HepG2 (cell line): ENCODE data around the gene NCOA1. TPM values are rescaled to one million over a fixed set of nuclear protein-coding genes. Genes with fewer than 3 reads are reported as not detected.

Source experiments
- ATAC-seq: fragments of 200-7000 bp; cut with Tn5 transposase; 3 replicates; pipeline ENCODE4 v1.9.1; 2020; ENCODE audit warnings: mild to moderate bottlenecking, moderate library complexity
- BruUV-seq: library from RNA; stranded (reverse); fragments of 400-500 nt; replicated peaks from 2 replicates; lab custom pipeline; 2021; lab: Mats Ljungman, UMichigan
- CTCF ChIA-PET: fragments of 300-600 bp; formaldehyde crosslinking; extraction: SDS; loops from one replicate; lab custom pipeline; 2021; ENCODE audit warnings: low total read pairs, inconsistent platforms, low intra/inter-chr PET ratio; lab: Yijun Ruan, JAX
- POLR2A ChIA-PET: fragments of 350-600 bp; sonication (Branson Sonifier 250); formaldehyde crosslinking; loops from one replicate; lab custom pipeline; 2020; ENCODE audit warnings: antibody characterized with exemption, inconsistent platforms; lab: Yijun Ruan, JAX
- DNase-seq: peaks from one replicate; pipeline ENCODE4 v3.0.0-alpha.2; 2015; ENCODE audit warnings: low spot score
- FAIRE-seq: peaks from 3 replicates; lab custom pipeline; 2011; peaks lifted over from hg19 to GRCh38; lab: Jason Lieb, UNC
- H2AFZ ChIP-seq: one replicate; pipeline ENCODE4 v1.6.1; 2011; ENCODE audit warnings: low read length, inconsistent platforms
- H3K27ac ChIP-seq: fragments of 300-600 bp; 3 replicates; pipeline ENCODE4 v1.8.0; 2011; ENCODE audit warnings: mixed run types, mild to moderate bottlenecking, mixed read lengths, low read length, inconsistent platforms; ENCODE audit not compliant: insufficient read depth; ENCODE audit errors: extremely low read length
- H3K27me3 ChIP-seq, 2 experiments: fragments of 200-600 bp in 1 of 2; 2 replicates in 1 of 2; 3 replicates in 1 of 2; pipeline versions ENCODE4 v1.6.0 to v1.8.0; 2011; ENCODE audit warnings: low read length in 2 of 2, mild to moderate bottlenecking in 2 of 2, moderate library complexity in 2 of 2, inconsistent platforms in 1 of 2; ENCODE audit not compliant: insufficient read depth in 2 of 2, control insufficient read depth in 1 of 2
- H3K36me3 ChIP-seq, 2 experiments: fragments of 200-600 bp in 1 of 2; replicated peaks in 1 of 2; 2 replicates in 1 of 2; 3 replicates in 1 of 2; pipeline versions ENCODE4 v1.5.1 to v1.8.0; 2011; ENCODE audit warnings: low read length in 2 of 2, inconsistent platforms in 1 of 2; ENCODE audit not compliant: insufficient read depth in 2 of 2, control insufficient read depth in 1 of 2
- H3K4me1 ChIP-seq: 2 replicates; pipeline ENCODE4 v1.5.1; 2012; ENCODE audit warnings: low read length, inconsistent platforms; ENCODE audit not compliant: insufficient read depth
- H3K4me2 ChIP-seq: 2 replicates; pipeline ENCODE4 v1.6.0; 2011; ENCODE audit warnings: low read depth, low read length, inconsistent platforms
- H3K4me3 ChIP-seq, 3 experiments: fragments of 200-600 bp in 1 of 3; sonication (generic), shearing (Covaris generic) in 1 of 3; replicated peaks in 1 of 3; 2 replicates each; pipeline ENCODE4 v1.5.1; 2011 to 2016; ENCODE audit warnings: low read length in 3 of 3, inconsistent platforms in 2 of 3, low read depth in 2 of 3, mild to moderate bottlenecking in 2 of 3, control low read depth in 1 of 3, mixed read lengths in 1 of 3; ENCODE audit not compliant: insufficient read depth in 1 of 3
- H3K79me2 ChIP-seq: one replicate; pipeline ENCODE4 v1.6.1; 2011; ENCODE audit warnings: low read length, inconsistent platforms; ENCODE audit not compliant: insufficient read depth
- H3K9ac ChIP-seq: 2 replicates; pipeline ENCODE4 v1.6.0; 2011; ENCODE audit warnings: mild to moderate bottlenecking, low read depth, low read length, inconsistent platforms; ENCODE audit not compliant: insufficient read depth
- H3K9me3 ChIP-seq: 2 replicates; pipeline ENCODE4 v1.5.1; 2012; ENCODE audit warnings: mild to moderate bottlenecking, low read length
- H4K20me1 ChIP-seq: 2 replicates; pipeline ENCODE4 v1.6.0; 2011; ENCODE audit warnings: inconsistent platforms, mild to moderate bottlenecking, low read length, moderate library complexity; ENCODE audit not compliant: insufficient read depth
- ELF1 ChIP-seq: sonication (generic); formaldehyde crosslinking; IDR thresholded peaks from 2 replicates; pipeline ENCODE4 v1.4.0; 2020; ENCODE audit warnings: missing genetic modification reagents
- FOXA1 ChIP-seq, 2 experiments: fragments of 450-650 bp in 1 of 2; sonication (generic) in 1 of 2; formaldehyde crosslinking in 1 of 2; IDR thresholded peaks; 2 replicates each; pipeline versions ENCODE4 v1.4.0 to v1.6.1; 2016 to 2020; ENCODE audit warnings: missing genetic modification reagents in 1 of 2
- FOXJ3 ChIP-seq: sonication (generic); formaldehyde crosslinking; IDR thresholded peaks from 2 replicates; pipeline ENCODE4 v1.4.0; 2020; ENCODE audit warnings: missing genetic modification reagents, mild to moderate bottlenecking, borderline replicate concordance
- JUN ChIP-seq: sonication (generic); formaldehyde crosslinking; IDR thresholded peaks from 2 replicates; pipeline ENCODE4 v1.4.0; 2020; ENCODE audit warnings: mild to moderate bottlenecking, missing genetic modification reagents
- JUND ChIP-seq: sonication (generic); formaldehyde crosslinking; IDR thresholded peaks from 2 replicates; pipeline ENCODE4 v1.8.0; 2022; ENCODE audit warnings: mild to moderate bottlenecking, missing genetic modification reagents
- KAT7 ChIP-seq: IDR thresholded peaks from 2 replicates; pipeline ENCODE4 v1.6.1; 2018; ENCODE audit warnings: borderline replicate concordance, missing compliant biosample characterization
- KDM2A ChIP-seq: sonication (generic); formaldehyde crosslinking; IDR thresholded peaks from 2 replicates; pipeline ENCODE4 v1.4.0; 2020; ENCODE audit warnings: low read depth, missing genetic modification reagents, borderline replicate concordance
- MEF2D ChIP-seq: sonication (generic); formaldehyde crosslinking; IDR thresholded peaks from 2 replicates; pipeline ENCODE4 v1.5.1; 2020; ENCODE audit warnings: mild to moderate bottlenecking, missing genetic modification reagents
- SNAPC4 ChIP-seq: sonication (generic); formaldehyde crosslinking; IDR thresholded peaks from 2 replicates; pipeline ENCODE4 v1.4.0; 2020; ENCODE audit warnings: mild to moderate bottlenecking, missing genetic modification reagents
- TFE3 ChIP-seq: IDR thresholded peaks from 2 replicates; pipeline ENCODE4 v1.6.1; 2016
- YEATS2 ChIP-seq: sonication (generic); formaldehyde crosslinking; IDR thresholded peaks from 2 replicates; pipeline ENCODE4 v1.4.0; 2020; ENCODE audit warnings: missing genetic modification reagents, borderline replicate concordance
- ZC3H13 ChIP-seq: sonication (generic); formaldehyde crosslinking; IDR thresholded peaks from 2 replicates; pipeline ENCODE4 v1.8.1; 2023; ENCODE audit warnings: mild to moderate bottlenecking, missing genetic modification reagents, moderate library complexity
- ZFP91 ChIP-seq: sonication (generic); formaldehyde crosslinking; IDR thresholded peaks from 2 replicates; pipeline ENCODE4 v1.9.0; 2022; ENCODE audit warnings: missing genetic modification reagents, mild to moderate bottlenecking, borderline replicate concordance
- ZKSCAN5 ChIP-seq: sonication (generic); formaldehyde crosslinking; IDR thresholded peaks from 2 replicates; pipeline ENCODE4 v1.5.1; 2020; ENCODE audit warnings: mild to moderate bottlenecking, missing genetic modification reagents
- ZNF589 ChIP-seq: sonication (generic); formaldehyde crosslinking; conservative IDR thresholded peaks from 2 replicates; pipeline ENCODE4 v1.8.0; 2022; ENCODE audit warnings: mild to moderate bottlenecking, moderate library complexity, missing genetic modification reagents
- ZNF746 ChIP-seq: sonication (generic); formaldehyde crosslinking; IDR thresholded peaks from 2 replicates; pipeline ENCODE4 v1.8.0; 2022; ENCODE audit warnings: mild to moderate bottlenecking, missing genetic modification reagents
- in situ Hi-C: cut with HindIII; loops from 2 replicates; pipeline ENCODE4 v1.10.0; 2017; ENCODE audit warnings: low pct_unique_long_range_greater_than_20kb; ENCODE audit not compliant: extremely low pct_ligation_motif_present
- intact Hi-C: fragments of 100-400 bp; cut with micrococcal nuclease; formaldehyde crosslinking; loops from one replicate; pipeline ENCODE4 v1.10.0; 2022; ENCODE audit not compliant: unreplicated experiment
- polyA plus RNA-seq, 8 experiments: library from polyadenylated mRNA; depleted of rRNA in 3 of 8; stranded (reverse) in 7 of 8; unstranded in 1 of 8; fragments of >200 nt; fragmentation: Illumina TruSeq in 4 of 8; extraction: Trizol in 4 of 8; gene quantifications; 2 replicates each; pipeline versions ENCODE4 v1.2.1 to v1.2.3, GENCODE V29; 2011 to 2016; ENCODE audit warnings: low read depth in 4 of 8, missing spikeins in 1 of 8, mixed read lengths in 1 of 8; ENCODE audit not compliant: insufficient read depth in 1 of 8
- total RNA-seq, 5 experiments: library from RNA; depleted of rRNA; stranded (reverse); fragments of >200 nt; fragmentation: Illumina TruSeq; extraction: Trizol; gene quantifications; 2 replicates each; pipeline ENCODE4 v1.2.3, GENCODE V29; 2016; ENCODE audit warnings: low read depth in 1 of 5

The NCOA1 gene
- total and polyA plus RNA-seq, 2 of the 13 experiments (the other 11 are each of a cell fraction or from before 2014, with no cell fraction given): 10.0 to 10.4 TPM

GRCh38 chr2:24723665-24724064 is 232.6 kb downstream of the NCOA1 start:
- ATAC-seq (no peak), FAIRE-seq (no peak), DNase-seq (no peak)
- H4K20me1 ChIP-seq: no peaks in the 10 kb centered on the region
- in situ Hi-C loops (no loop called here), intact Hi-C loops (no loop called here)
- H3K36me3 ChIP-seq: no peaks in the 10 kb centered on the region
- no peaks in the 10 kb centered on the region for H3K27me3 ChIP-seq
- POLR2A ChIA-PET: no interaction called here
- H3K9ac ChIP-seq: no peak overlapping the region
- CTCF ChIA-PET: no interaction called here
- no peak overlapping the region for H3K4me3 ChIP-seq
- no peak overlapping the region for H3K4me2 ChIP-seq
- no peaks in the 10 kb centered on the region for H3K79me2 ChIP-seq
- H3K4me1 ChIP-seq: no peaks in the 10 kb centered on the region
- BruUV-seq: no TSS peak
- H3K9me3 ChIP-seq: no peaks in the 10 kb centered on the region
- no peak overlapping the region for H3K27ac ChIP-seq
- no peak overlapping the region for H2AFZ ChIP-seq
- no peak for TF ChIP-seq ZC3H13 (CRISPR knock-in tag)
- TF ChIP-seq ZNF589 (CRISPR knock-in tag): no peak
- no peak for TF ChIP-seq KDM2A (CRISPR knock-in tag)
- TF ChIP-seq ELF1 (CRISPR knock-in tag): no peak
- TF ChIP-seq JUND (CRISPR knock-in tag): no peak
- no peak for TF ChIP-seq ZKSCAN5 (CRISPR knock-in tag)
- TF ChIP-seq ZFP91: no peak
- TF ChIP-seq JUN (CRISPR knock-in tag): no peak
- TF ChIP-seq FOXJ3 (CRISPR knock-in tag): no peak
- no peak for TF ChIP-seq SNAPC4 (CRISPR knock-in tag)
- no peak for TF ChIP-seq FOXA1 (IDR thresholded peaks at IDR 0.05)
- TF ChIP-seq FOXA1 (CRISPR knock-in tag; IDR thresholded peaks at IDR 0.05): no peak
- no peak for TF ChIP-seq YEATS2 (CRISPR knock-in tag)
- no peak for TF ChIP-seq MEF2D
- no peak for TF ChIP-seq ZNF746 (CRISPR knock-in tag)
- no peak for TF ChIP-seq TFE3
- no peak for TF ChIP-seq KAT7 (CRISPR knock-in tag)
- TF ChIP-seq, all 625 proteins: peak for 0
